Measurements from ENCODE around the gene BIRC6. TPM values are rescaled to one million over a fixed set of nuclear protein-coding genes. Genes with fewer than 3 reads are reported as not detected.

BIRC6 gene
- total RNA-seq, 1 experiment from 2014 or later: 79.0 TPM

DNA sequence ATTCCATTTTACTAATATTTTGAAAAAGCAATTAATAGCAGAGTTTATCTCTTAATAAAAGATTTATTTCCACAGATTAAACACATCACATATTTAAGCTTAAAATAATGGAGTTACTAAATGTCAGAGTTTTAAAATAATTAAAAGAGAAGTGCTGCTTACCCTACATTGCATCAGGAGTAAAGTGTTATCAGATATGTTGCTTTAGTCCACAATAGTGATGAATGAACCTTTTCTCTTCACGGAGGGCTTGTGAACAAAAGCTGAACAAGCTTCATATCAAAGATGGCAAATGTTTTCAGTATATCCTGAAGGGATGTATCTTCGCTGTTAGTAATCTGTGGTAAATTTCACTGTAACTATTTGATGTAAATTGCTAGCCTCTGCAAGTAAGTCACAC lies 201.7 kb downstream of the BIRC6 start:
- no TSS peak for BruUV-seq (replicated peaks)
- no peak overlapping the region for H3K4me2 ChIP-seq
- intact Hi-C loops (cut with micrococcal nuclease; ENCODE audit: unreplicated experiment): loop anchor here (10.0 kb wide), 1 partner anchor 216 kb away; no protein-coding TSS in a partner anchor

DNA sequence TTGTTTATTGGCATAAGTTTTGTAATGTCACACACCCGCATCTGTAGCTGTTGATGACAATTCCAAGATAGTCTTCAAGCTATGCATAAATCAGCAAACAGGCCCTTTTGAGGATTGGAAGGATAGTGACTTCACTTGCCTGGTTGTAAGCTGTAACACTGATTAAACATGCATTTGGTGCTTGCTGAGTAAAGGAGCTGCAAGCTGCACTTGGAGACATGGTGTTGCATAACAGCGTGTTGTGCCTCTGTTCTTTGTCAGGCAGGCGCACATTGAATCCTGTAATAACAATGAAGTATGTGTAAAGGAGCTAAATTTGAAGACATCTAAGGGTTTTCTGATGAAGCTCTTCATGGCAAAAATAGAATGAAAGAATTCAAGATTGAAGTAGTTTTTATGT lies 202.3 kb downstream of the BIRC6 start:
- no peak for TF ChIP-seq EZH2 (IDR thresholded peaks at IDR 0.05; ENCODE audit: low read depth)
- TF ChIP-seq, protein P1, sequence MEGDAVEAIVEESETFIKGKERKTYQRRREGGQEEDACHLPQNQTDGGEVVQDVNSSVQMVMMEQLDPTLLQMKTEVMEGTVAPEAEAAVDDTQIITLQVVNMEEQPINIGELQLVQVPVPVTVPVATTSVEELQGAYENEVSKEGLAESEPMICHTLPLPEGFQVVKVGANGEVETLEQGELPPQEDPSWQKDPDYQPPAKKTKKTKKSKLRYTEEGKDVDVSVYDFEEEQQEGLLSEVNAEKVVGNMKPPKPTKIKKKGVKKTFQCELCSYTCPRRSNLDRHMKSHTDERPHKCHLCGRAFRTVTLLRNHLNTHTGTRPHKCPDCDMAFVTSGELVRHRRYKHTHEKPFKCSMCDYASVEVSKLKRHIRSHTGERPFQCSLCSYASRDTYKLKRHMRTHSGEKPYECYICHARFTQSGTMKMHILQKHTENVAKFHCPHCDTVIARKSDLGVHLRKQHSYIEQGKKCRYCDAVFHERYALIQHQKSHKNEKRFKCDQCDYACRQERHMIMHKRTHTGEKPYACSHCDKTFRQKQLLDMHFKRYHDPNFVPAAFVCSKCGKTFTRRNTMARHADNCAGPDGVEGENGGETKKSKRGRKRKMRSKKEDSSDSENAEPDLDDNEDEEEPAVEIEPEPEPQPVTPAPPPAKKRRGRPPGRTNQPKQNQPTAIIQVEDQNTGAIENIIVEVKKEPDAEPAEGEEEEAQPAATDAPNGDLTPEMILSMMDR (conservative IDR thresholded peaks at IDR 0.05): no peak
- CTCF ChIA-PET: no interaction called here
- POLR2A ChIA-PET (ENCODE audit: unreplicated experiment): no interaction called here
- Histone ChIP-seq H3K27me3 (ENCODE audit: insufficient read depth, low read depth) (no peaks in the 10 kb centered on the region), H3K4me3 (no peak overlapping the region), H3K27ac (no peak overlapping the region), H3K9me2 (ENCODE audit: insufficient read depth) (no peaks in the 10 kb centered on the region; the same call in 1 of the 2 replicates), H3F3A (ENCODE audit: insufficient read depth, low read depth) (peaks cover 12% of the 10 kb centered on the region), H3K79me2 (ENCODE audit: low read depth) (no peaks in the 10 kb centered on the region), H3K9me3 (ENCODE audit: insufficient read depth, low read depth) (peaks cover under 1% of the 10 kb centered on the region; the same call in 1 of the 2 replicates), H3K4me2 (no peak overlapping the region), H2AFZ (no peak overlapping the region), H3K4me1 (replicated peaks; ENCODE audit: insufficient read depth) (no peaks in the 10 kb centered on the region; the same call in 1 of the 2 replicates), H3K36me3 (ENCODE audit: low read depth) (peaks cover 8% of the 10 kb centered on the region; the same call in 1 of the 2 replicates), H4K20me1 (ENCODE audit: insufficient read depth) (peaks cover 2% of the 10 kb centered on the region; the same call in 1 of the 2 replicates)
- BruUV-seq (replicated peaks): no TSS peak
- DNase-seq: no peak
- intact Hi-C loops (cut with micrococcal nuclease; ENCODE audit: unreplicated experiment): loop anchor here (10.0 kb wide), 1 partner anchor 216 kb away; no protein-coding TSS in a partner anchor

More for the DNA sequence above, 201.7 kb downstream of the BIRC6 start:
- H3K4me3 ChIP-seq: no peak overlapping the region
- peaks cover 6% of the 10 kb centered on the region; the same call in 1 of the 2 replicates for H4K20me1 ChIP-seq (ENCODE audit: insufficient read depth)
- TF ChIP-seq, protein P1 (conservative IDR thresholded peaks at IDR 0.05): no peak
- TF ChIP-seq EZH2 (IDR thresholded peaks at IDR 0.05; ENCODE audit: low read depth): no peak
- H2AFZ ChIP-seq: no peak overlapping the region
- H3K27me3 ChIP-seq (ENCODE audit: insufficient read depth, low read depth): no peaks in the 10 kb centered on the region
- peaks cover 18% of the 10 kb centered on the region for H3F3A ChIP-seq (ENCODE audit: insufficient read depth, low read depth)
- no peaks in the 10 kb centered on the region for H3K9me3 ChIP-seq (ENCODE audit: insufficient read depth, low read depth)
- POLR2A ChIA-PET (ENCODE audit: unreplicated experiment): no interaction called here
- peaks cover 6% of the 10 kb centered on the region; the same call in 1 of the 2 replicates for H3K36me3 ChIP-seq (ENCODE audit: low read depth)
- H3K9me2 ChIP-seq (ENCODE audit: insufficient read depth): no peaks in the 10 kb centered on the region; the same call in 1 of the 2 replicates
- DNase-seq: no peak
- no peaks in the 10 kb centered on the region for H3K79me2 ChIP-seq (ENCODE audit: low read depth)
- no peak overlapping the region for H3K27ac ChIP-seq
- H3K4me1 ChIP-seq (replicated peaks; ENCODE audit: insufficient read depth): no peaks in the 10 kb centered on the region; the same call in 1 of the 2 replicates
- CTCF ChIA-PET: no interaction called here

DNA sequence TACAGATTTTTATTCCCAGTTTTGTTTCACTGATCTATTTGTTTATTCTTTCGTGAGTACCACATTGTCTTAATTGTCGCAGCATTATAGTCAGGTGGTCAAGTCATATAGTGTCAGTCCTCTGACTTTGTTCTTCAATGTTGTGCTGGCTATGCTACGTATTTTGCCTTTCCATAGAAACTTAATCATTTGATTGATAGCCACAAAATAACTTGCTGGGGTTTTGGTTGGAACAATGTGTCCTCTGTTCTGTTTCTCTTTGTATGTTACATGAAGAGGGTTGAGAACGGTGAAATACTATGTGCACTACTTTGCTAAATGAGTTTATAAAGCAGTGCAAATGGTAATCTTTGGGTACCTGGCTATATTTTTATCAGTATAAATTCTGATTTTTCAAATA lies 206.1 kb downstream of the BIRC6 start:
- BruUV-seq (replicated peaks): no TSS peak
- CTCF ChIA-PET: no interaction called here

More for the DNA sequence above, 206.1 kb downstream of the BIRC6 start:
- H3F3A ChIP-seq (ENCODE audit: insufficient read depth, low read depth): peaks cover 12% of the 10 kb centered on the region
- H3K79me2 ChIP-seq (ENCODE audit: low read depth): no peaks in the 10 kb centered on the region
- DNase-seq: no peak
- H4K20me1 ChIP-seq (ENCODE audit: insufficient read depth): no peaks in the 10 kb centered on the region; the same call in 1 of the 2 replicates
- H3K4me2 ChIP-seq: no peak overlapping the region
- TF ChIP-seq EZH2 (IDR thresholded peaks at IDR 0.05; ENCODE audit: low read depth): no peak
- TF ChIP-seq, protein P1 (conservative IDR thresholded peaks at IDR 0.05): no peak
- intact Hi-C loops (cut with micrococcal nuclease; ENCODE audit: unreplicated experiment): no loop called here
- H3K27me3 ChIP-seq (ENCODE audit: insufficient read depth, low read depth): no peaks in the 10 kb centered on the region
- H3K4me3 ChIP-seq: no peak overlapping the region
- H2AFZ ChIP-seq: no peak overlapping the region
- H3K4me1 ChIP-seq (replicated peaks; ENCODE audit: insufficient read depth): no peaks in the 10 kb centered on the region; the same call in 1 of the 2 replicates
- POLR2A ChIA-PET (ENCODE audit: unreplicated experiment): no interaction called here
- H3K9me3 ChIP-seq (ENCODE audit: insufficient read depth, low read depth): peaks cover 18% of the 10 kb centered on the region
- H3K9me2 ChIP-seq (ENCODE audit: insufficient read depth): no peaks in the 10 kb centered on the region; the same call in 1 of the 2 replicates
- no peak overlapping the region for H3K27ac ChIP-seq
- H3K36me3 ChIP-seq (ENCODE audit: low read depth): peaks cover 24% of the 10 kb centered on the region; the same call in 1 of the 2 replicates

All from PC-9 (cell line).